ENCODE measurements around the gene C2orf92. TPM values are rescaled to one million over a fixed set of nuclear protein-coding genes. Genes with fewer than 3 reads are reported as not detected.
"Not testable (repeated sequence)": the region's sequence is repeated elsewhere in the genome, so short reads cannot be mapped to it uniquely, and the experiment has no call there.

The C2orf92 gene
- total and polyA plus RNA-seq, 7 donors, result 2.9 to 22.7 (median 6.0) TPM; not detected in 2

- intact Hi-C loops (cut with DNase I), result no loop called here
- no peak overlapping the region for H3K27ac ChIP-seq
- no peaks in the 10 kb centered on the region for H3K27me3 ChIP-seq
- 87 to 89% methylated on average over 5 of the region's 5 CpGs for WGBS, 2 donors
- no peaks in the 10 kb centered on the region for H3K36me3 ChIP-seq
- H3K9me3 ChIP-seq, result peaks cover 0 to 3% (median 0%) of the 10 kb centered on the region in 4 donors
- DNase-seq, result no peak
- no peak overlapping the region for H3K4me3 ChIP-seq
- no peaks in the 10 kb centered on the region for H3K4me1 ChIP-seq
- TF ChIP-seq EP300 (IDR thresholded peaks at IDR 0.05) (no peak), CTCF (IDR thresholded peaks at IDR 0.05) (no peak), POLR2A (IDR thresholded peaks at IDR 0.05) (no peak), POLR2AphosphoS5 (IDR thresholded peaks at IDR 0.05) (no peak)
Measured at GRCh38 chr2:97675430-97676113, 6.1 kb downstream of the C2orf92 start.

GRCh38 chr2:97676620-97677019, 7.1 kb downstream of the C2orf92 start:
- Histone ChIP-seq H3K36me3 (no peaks in the 10 kb centered on the region), H3K9me3 (peaks cover 0 to 3% (median 0%) of the 10 kb centered on the region in 4 donors), H3K4me1 (no peaks in the 10 kb centered on the region), H3K4me3 (no peak overlapping the region), H3K27ac (no peak overlapping the region), H3K27me3 (no peaks in the 10 kb centered on the region)
- WGBS, 2 donors, result 93 to 98% methylated on average over 1 of the region's 1 CpG
- no peak for DNase-seq
- intact Hi-C loops (cut with DNase I), result no loop called here
- TF ChIP-seq POLR2AphosphoS5 (IDR thresholded peaks at IDR 0.05) (no peak), CTCF (IDR thresholded peaks at IDR 0.05) (no peak), POLR2A (IDR thresholded peaks at IDR 0.05) (no peak), EP300 (IDR thresholded peaks at IDR 0.05) (no peak)

- H3K27ac ChIP-seq, result no peak overlapping the region
- TF ChIP-seq EP300 (IDR thresholded peaks at IDR 0.05) (no peak), POLR2A (IDR thresholded peaks at IDR 0.05) (no peak), POLR2AphosphoS5 (IDR thresholded peaks at IDR 0.05) (no peak), CTCF (IDR thresholded peaks at IDR 0.05) (no peak)
- H3K27me3 ChIP-seq, result no peaks in the 10 kb centered on the region
- H3K9me3 ChIP-seq, result peaks cover 0 to 3% (median 0%) of the 10 kb centered on the region in 4 donors
- H3K4me1 ChIP-seq, result no peaks in the 10 kb centered on the region
- intact Hi-C loops (cut with DNase I), result no loop called here
- DNase-seq, result no peak
- H3K4me3 ChIP-seq, result no peak overlapping the region
- H3K36me3 ChIP-seq, result no peaks in the 10 kb centered on the region
- 92 to 95% methylated on average over 2 of the region's 2 CpGs for WGBS, 2 donors
Measured at GRCh38 chr2:97677480-97677879, 8.0 kb downstream of the C2orf92 start.

GRCh38 chr2:97678298-97678697, 8.8 kb downstream of the C2orf92 start:
- WGBS, 2 donors, result 92 to 98% methylated on average over 1 of the region's 1 CpG
- TF ChIP-seq POLR2A (IDR thresholded peaks at IDR 0.05) (no peak), CTCF (IDR thresholded peaks at IDR 0.05) (no peak), EP300 (IDR thresholded peaks at IDR 0.05) (no peak), POLR2AphosphoS5 (IDR thresholded peaks at IDR 0.05) (no peak)
- H3K4me1 ChIP-seq, result no peaks in the 10 kb centered on the region
- intact Hi-C loops (cut with DNase I), result no loop called here
- no peaks in the 10 kb centered on the region for H3K27me3 ChIP-seq
- peaks cover 0 to 3% (median 0%) of the 10 kb centered on the region in 4 donors for H3K9me3 ChIP-seq
- no peak overlapping the region for H3K27ac ChIP-seq
- DNase-seq, result no peak
- H3K36me3 ChIP-seq, result no peaks in the 10 kb centered on the region
- H3K4me3 ChIP-seq, result no peak overlapping the region

- H3K9me3 ChIP-seq; H3K27ac ChIP-seq; H3K4me1 ChIP-seq; DNase-seq; H3K4me3 ChIP-seq; intact Hi-C loops (cut with DNase I); H3K36me3 ChIP-seq; H3K27me3 ChIP-seq: not testable (repeated sequence)
- 77 to 90% methylated on average over 2 of the region's 3 CpGs for WGBS, 2 donors
Measured at GRCh38 chr2:97687235-97687634, 17.7 kb downstream of the C2orf92 start.

Data from sigmoid colon (tissue), 7 donors.